ENCODE measurements around the gene CLDN20. TPM values are rescaled to one million over a fixed set of nuclear protein-coding genes. Genes with fewer than 3 reads are reported as not detected.
A peak's percentile ranks its signal among the peaks of the same experiment; 100 is the strongest.
"Not testable (repeated sequence)": the region's sequence is repeated elsewhere in the genome, so short reads cannot be mapped to it uniquely, and the experiment has no call there.

CLDN20 gene
- total RNA-seq, 6 donors from 2014 or later = not detected

DNA sequence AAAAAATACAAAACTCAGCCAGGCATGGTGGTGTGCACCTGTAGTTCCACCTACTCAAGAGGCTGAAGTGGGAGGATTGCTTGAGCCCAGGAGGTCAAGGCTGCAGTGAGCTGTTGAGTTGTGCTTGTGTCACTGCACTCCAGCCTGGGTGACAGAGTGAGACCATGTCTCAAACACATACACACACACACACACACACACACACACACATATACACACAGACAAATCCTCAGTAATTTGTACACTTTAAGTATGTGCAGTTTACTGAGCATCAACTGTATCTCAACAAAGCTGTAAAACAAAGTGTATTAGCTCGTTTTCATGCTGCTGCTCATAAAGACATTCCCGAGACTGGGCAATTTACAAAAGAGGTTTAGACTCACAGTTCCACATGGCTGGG is 43.1 kb downstream of the CLDN20 start:
- H3K36me3 ChIP-seq = peaks cover 0 to 9% (median under 1%) of the 10 kb centered on the region in 4 donors
- H3K4me3 ChIP-seq = no peak overlapping the region
- ATAC-seq (ENCODE audit: low FRiP score in 2 of 2) = no peak
- DNase-seq = no peak
- TF ChIP-seq EP300 (IDR thresholded peaks at IDR 0.05) (no peak), POLR2AphosphoS5 (IDR thresholded peaks at IDR 0.05) (no peak), POLR2A (IDR thresholded peaks at IDR 0.05) (no peak)
- TF ChIP-seq, protein P1, sequence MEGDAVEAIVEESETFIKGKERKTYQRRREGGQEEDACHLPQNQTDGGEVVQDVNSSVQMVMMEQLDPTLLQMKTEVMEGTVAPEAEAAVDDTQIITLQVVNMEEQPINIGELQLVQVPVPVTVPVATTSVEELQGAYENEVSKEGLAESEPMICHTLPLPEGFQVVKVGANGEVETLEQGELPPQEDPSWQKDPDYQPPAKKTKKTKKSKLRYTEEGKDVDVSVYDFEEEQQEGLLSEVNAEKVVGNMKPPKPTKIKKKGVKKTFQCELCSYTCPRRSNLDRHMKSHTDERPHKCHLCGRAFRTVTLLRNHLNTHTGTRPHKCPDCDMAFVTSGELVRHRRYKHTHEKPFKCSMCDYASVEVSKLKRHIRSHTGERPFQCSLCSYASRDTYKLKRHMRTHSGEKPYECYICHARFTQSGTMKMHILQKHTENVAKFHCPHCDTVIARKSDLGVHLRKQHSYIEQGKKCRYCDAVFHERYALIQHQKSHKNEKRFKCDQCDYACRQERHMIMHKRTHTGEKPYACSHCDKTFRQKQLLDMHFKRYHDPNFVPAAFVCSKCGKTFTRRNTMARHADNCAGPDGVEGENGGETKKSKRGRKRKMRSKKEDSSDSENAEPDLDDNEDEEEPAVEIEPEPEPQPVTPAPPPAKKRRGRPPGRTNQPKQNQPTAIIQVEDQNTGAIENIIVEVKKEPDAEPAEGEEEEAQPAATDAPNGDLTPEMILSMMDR (IDR thresholded peaks at IDR 0.05) = no peak
- no peaks in the 10 kb centered on the region for H3K27me3 ChIP-seq
- H3K27ac ChIP-seq = no peak overlapping the region
- WGBS, 2 donors = 93 to 98% methylated on average over 2 of the region's 2 CpGs
- no peaks in the 10 kb centered on the region for H3K9me3 ChIP-seq
- peaks cover 0 to 4% (median 0%) of the 10 kb centered on the region in 4 donors for H3K4me1 ChIP-seq

DNA sequence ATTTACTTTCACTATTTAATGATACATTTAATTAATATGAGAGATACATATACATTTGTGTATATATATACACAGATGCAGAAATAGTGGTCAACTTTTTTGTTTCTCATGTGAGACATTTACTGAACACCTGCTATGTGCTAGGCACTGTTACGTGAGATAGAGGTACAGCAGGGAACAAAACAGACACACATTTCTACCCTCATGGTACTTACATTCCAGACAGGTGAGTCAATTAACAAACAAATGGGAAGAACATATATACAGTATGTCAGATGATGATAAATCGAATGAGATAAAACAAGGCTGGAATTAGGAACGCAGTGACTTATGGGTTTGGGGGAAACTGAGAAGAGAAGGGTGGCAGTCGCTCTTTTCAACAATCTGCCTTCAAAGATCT is 45.3 kb downstream of the CLDN20 start:
- DNase-seq (no peak), ATAC-seq (ENCODE audit: low FRiP score in 2 of 2) (no peak)
- Histone ChIP-seq H3K27ac (no peak overlapping the region), H3K9me3 (no peaks in the 10 kb centered on the region), H3K27me3 (no peaks in the 10 kb centered on the region), H3K4me1 (peaks cover 0 to 11% (median 3%) of the 10 kb centered on the region in 4 donors), H3K4me3 (no peak overlapping the region), H3K36me3 (peaks cover 0 to 9% (median 0%) of the 10 kb centered on the region in 4 donors)
- no peak for TF ChIP-seq POLR2A (IDR thresholded peaks at IDR 0.05)
- TF ChIP-seq, protein P1 (IDR thresholded peaks at IDR 0.05) = no peak
- WGBS, 2 donors = 93 to 94% methylated on average over 4 of the region's 4 CpGs

DNA sequence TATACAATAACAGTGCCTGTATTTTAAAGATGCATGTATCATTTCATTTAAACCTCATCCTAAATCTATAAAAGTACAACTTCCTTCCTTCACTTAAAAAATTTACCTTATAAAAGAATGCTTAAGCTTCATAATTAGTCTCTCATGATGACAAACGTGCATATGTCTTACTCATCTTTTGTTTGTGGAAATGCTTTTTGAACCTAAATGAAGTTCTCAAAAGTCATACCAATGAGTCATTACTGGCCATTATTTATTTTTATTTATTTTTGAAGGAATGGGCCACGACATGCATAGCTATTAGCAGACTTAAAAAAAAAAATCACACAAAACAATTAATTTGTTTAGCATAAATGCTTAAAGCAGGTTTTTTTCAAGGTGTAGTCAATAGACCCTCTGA is 46.8 kb downstream of the CLDN20 start:
- no peak for ATAC-seq (ENCODE audit: low FRiP score in 2 of 2)
- H3K4me3 ChIP-seq = no peak overlapping the region
- H3K9me3 ChIP-seq = no peaks in the 10 kb centered on the region
- H3K4me1 ChIP-seq = peaks cover 0 to 11% (median 5%) of the 10 kb centered on the region in 4 donors
- 70 to 71% methylated on average over 2 of the region's 2 CpGs for WGBS, 2 donors
- H3K36me3 ChIP-seq = peaks cover 0 to 9% (median 0%) of the 10 kb centered on the region in 4 donors
- TF ChIP-seq, protein P1 (IDR thresholded peaks at IDR 0.05) = no peak
- no peak for TF ChIP-seq POLR2AphosphoS5 (IDR thresholded peaks at IDR 0.05)
- no peak for TF ChIP-seq EP300 (IDR thresholded peaks at IDR 0.05)
- TF ChIP-seq POLR2A (IDR thresholded peaks at IDR 0.05) = no peak
- no peaks in the 10 kb centered on the region for H3K27me3 ChIP-seq
- H3K27ac ChIP-seq = no peak overlapping the region
- DNase-seq = no peak

DNA sequence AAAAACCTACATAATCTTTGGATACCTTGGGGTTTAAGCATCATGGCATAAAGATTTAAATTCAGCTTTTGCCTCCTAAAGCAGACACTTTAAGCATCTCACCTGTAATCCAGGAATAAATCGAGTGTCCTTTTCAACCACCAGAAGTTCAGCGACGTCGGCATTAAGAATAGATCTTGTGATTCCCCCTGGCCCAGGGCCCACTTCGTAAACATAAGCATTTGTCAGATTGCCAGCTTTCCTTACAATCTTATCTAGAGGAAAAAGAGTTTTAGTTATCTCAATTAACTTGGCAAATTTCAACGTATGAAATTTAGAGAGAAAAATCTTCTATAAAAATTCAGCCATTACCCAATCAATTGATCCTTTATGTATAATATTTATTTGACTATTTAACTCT is 47.3 kb downstream of the CLDN20 start:
- ATAC-seq (ENCODE audit: low FRiP score in 2 of 2) (no peak), DNase-seq (no peak)
- no peaks in the 10 kb centered on the region for H3K27me3 ChIP-seq
- H3K4me1 ChIP-seq = peaks cover 0 to 11% (median 5%) of the 10 kb centered on the region in 4 donors
- H3K9me3 ChIP-seq = no peaks in the 10 kb centered on the region
- TF ChIP-seq POLR2A (IDR thresholded peaks at IDR 0.05) (no peak), EP300 (IDR thresholded peaks at IDR 0.05) (no peak), POLR2AphosphoS5 (IDR thresholded peaks at IDR 0.05) (no peak)
- TF ChIP-seq, protein P1 (IDR thresholded peaks at IDR 0.05) = no peak
- no peak overlapping the region for H3K27ac ChIP-seq
- WGBS, 2 donors = 42 to 43% methylated on average over 6 of the region's 6 CpGs
- H3K36me3 ChIP-seq = peaks cover 0 to 9% (median 0%) of the 10 kb centered on the region in 4 donors
- no peak overlapping the region for H3K4me3 ChIP-seq

DNA sequence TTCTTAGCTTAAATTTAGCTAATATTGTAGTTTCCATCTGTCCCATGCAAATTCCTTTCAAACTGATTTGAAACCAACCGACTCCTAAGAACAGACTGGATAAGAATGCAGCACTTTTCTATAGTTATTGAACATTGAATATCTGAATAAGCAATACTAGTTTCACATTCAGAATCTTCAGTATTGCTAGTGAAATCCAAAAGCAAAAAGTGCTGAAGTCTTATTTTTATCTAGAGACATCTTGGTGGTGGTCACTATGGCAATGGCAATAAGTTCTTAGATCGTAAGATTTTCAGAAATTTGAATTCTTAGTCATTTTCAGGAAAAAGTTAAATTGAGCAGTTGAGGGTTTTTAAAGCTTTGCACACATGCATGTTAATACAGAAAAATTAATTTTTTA is 47.8 kb downstream of the CLDN20 start:
- no peaks in the 10 kb centered on the region for H3K9me3 ChIP-seq
- H3K27ac ChIP-seq = no peak overlapping the region
- 89 to 91% methylated on average over 2 of the region's 2 CpGs for WGBS, 2 donors
- H3K4me3 ChIP-seq = no peak overlapping the region
- DNase-seq (no peak), ATAC-seq (ENCODE audit: low FRiP score in 2 of 2) (no peak)
- no peak for TF ChIP-seq EP300 (IDR thresholded peaks at IDR 0.05)
- no peak for TF ChIP-seq POLR2A (IDR thresholded peaks at IDR 0.05)
- TF ChIP-seq, protein P1 (IDR thresholded peaks at IDR 0.05) = no peak
- no peak for TF ChIP-seq POLR2AphosphoS5 (IDR thresholded peaks at IDR 0.05)
- H3K27me3 ChIP-seq = no peaks in the 10 kb centered on the region
- peaks cover 0 to 11% (median 5%) of the 10 kb centered on the region in 4 donors for H3K4me1 ChIP-seq
- H3K36me3 ChIP-seq = peaks cover 0 to 9% (median 0%) of the 10 kb centered on the region in 4 donors

DNA sequence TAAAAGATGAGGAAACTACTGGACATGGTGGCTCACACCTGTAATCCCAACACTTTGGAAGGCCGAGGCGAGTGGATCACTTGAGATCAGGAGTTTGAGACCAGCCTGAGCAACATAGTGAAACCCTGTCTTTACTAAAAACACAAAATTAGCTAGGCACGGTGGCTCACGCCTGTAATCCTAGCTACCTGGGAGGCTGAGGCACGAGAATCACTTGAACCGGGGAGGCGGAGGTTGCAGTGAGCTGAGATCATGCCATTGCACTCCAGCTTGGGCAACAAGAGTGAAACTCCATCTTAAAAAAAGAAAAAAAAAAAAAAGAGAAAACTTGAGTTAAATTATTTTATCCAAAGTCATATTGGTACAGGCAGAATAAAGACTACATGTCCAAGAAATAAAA is 49.1 kb downstream of the CLDN20 start:
- H3K36me3 ChIP-seq; ATAC-seq (ENCODE audit: low FRiP score in 2 of 2); DNase-seq; H3K27me3 ChIP-seq; H3K9me3 ChIP-seq; H3K27ac ChIP-seq: not testable (repeated sequence)
- peak overlapping the region in 2 of 4 donors; percentile 71 to 84 for H3K4me3 ChIP-seq
- WGBS, 2 donors = 92 to 96% methylated on average over 7 of the region's 7 CpGs
- peaks cover 0 to 11% (median 5%) of the 10 kb centered on the region in 4 donors for H3K4me1 ChIP-seq

All from upper lobe of left lung (tissue), 6 donors.